ENCODE data around the gene ZNF367. TPM values are rescaled to one million over a fixed set of nuclear protein-coding genes. Genes with fewer than 3 reads are reported as not detected.

The ZNF367 gene
- 1 to 10 TPM; 2.0 to 3.4 (median 2.6) TPM for total RNA-seq

DNA sequence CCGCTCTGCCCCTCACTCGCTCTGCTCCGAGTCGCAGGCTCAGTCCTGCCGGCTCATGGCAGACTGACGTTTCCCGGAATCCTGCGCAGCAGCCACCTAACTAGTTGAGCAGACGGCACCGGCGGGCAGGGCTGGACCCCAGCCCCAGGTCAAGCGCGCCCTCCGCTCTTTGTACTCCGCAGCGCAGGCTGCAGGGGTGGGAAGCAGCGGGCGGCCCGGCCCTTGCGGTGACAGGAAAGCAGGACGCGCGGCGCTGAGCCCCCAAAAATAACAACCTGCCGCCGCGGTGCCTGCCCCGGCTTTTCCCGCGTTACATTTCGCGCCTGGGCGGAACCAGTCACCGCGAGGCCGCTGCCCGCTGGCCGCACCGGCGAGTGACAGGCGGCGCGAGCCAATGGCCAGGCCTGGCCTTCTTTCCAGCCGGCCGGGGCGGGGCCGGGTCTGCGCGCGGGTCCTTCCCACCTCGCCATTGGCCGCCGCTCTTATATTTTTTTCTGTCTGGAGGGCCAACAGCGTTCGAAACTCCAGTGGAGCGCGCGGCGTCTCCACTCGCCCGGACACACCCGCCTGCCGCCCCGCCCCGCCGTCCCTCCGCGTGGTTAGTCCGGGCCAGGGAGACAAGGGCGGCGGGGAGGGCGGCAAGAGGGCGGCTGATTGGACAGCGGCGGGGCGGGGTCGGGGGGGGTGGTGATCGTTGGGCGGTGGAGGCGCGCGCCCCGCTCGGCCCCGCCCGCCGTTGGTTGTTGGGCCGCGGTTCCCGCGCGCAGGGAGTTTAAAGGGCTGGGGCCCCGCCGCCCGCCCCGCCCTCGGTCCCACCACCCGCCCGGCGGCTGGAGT is at the start of gene ZNF367:
Gene ZNF367 (minus strand): TSS at position 288 of the 837 bp plus-strand sequence. CDS start 338 bp downstream, outside the sequence.
- DNase-seq (ENCODE audit: extremely low spot score): peak; percentile 99
- intact Hi-C loops (cut with DNase I): no loop called here

DNA sequence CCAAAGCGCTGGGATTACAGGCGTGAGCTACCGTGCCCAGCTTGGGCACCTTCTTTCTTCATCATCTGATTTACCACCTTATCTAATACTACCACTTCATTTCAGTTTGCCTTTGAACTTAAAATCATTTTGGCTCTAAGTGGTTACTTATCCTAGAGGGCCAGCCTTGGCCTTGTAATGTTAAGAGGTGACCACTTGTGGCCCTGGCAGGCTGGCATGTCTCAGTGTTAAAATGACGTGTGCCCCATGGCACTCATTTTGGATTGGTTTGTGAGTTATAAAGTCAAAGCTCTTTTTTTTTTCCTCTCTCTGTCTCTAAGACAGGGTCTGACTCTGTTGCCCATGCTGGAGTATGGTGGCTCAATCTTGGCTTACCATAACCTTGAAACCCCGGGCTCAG is 49.6 kb upstream of the ZNF367 start:
- intact Hi-C loops (cut with DNase I): no loop called here
- Histone ChIP-seq H3K27me3 (no peaks in the 10 kb centered on the region), H3K9me3 (no peaks in the 10 kb centered on the region), H3K4me3 (no peak overlapping the region), H3K27ac (replicated peaks in 1 of 4) (no peak overlapping the region), H3K36me3 (peaks cover 45 to 85% (median 70%) of the 10 kb centered on the region in 4 donors), H3K4me1 (no peaks in the 10 kb centered on the region)
- TF ChIP-seq, protein P1, sequence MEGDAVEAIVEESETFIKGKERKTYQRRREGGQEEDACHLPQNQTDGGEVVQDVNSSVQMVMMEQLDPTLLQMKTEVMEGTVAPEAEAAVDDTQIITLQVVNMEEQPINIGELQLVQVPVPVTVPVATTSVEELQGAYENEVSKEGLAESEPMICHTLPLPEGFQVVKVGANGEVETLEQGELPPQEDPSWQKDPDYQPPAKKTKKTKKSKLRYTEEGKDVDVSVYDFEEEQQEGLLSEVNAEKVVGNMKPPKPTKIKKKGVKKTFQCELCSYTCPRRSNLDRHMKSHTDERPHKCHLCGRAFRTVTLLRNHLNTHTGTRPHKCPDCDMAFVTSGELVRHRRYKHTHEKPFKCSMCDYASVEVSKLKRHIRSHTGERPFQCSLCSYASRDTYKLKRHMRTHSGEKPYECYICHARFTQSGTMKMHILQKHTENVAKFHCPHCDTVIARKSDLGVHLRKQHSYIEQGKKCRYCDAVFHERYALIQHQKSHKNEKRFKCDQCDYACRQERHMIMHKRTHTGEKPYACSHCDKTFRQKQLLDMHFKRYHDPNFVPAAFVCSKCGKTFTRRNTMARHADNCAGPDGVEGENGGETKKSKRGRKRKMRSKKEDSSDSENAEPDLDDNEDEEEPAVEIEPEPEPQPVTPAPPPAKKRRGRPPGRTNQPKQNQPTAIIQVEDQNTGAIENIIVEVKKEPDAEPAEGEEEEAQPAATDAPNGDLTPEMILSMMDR (IDR thresholded peaks at IDR 0.05): no peak
- no peak for TF ChIP-seq EP300 (IDR thresholded peaks at IDR 0.05)
- no peak for TF ChIP-seq POLR2AphosphoS5 (IDR thresholded peaks at IDR 0.05)
- TF ChIP-seq POLR2A (IDR thresholded peaks at IDR 0.05; ENCODE audit: low read depth): no peak
- WGBS: 95% methylated on average over 5 of the region's 5 CpGs
- DNase-seq (ENCODE audit: extremely low spot score): no peak

More for the DNA sequence above, at the start of gene ZNF367:
- TF ChIP-seq, protein P1 (IDR thresholded peaks at IDR 0.05): peak in 1 of 3 experiments; percentile 14
- no peak for TF ChIP-seq POLR2A (IDR thresholded peaks at IDR 0.05; ENCODE audit: low read depth)
- no peak for TF ChIP-seq EP300 (IDR thresholded peaks at IDR 0.05)
- peak in 1 of 2 donors; percentile 67 for TF ChIP-seq POLR2AphosphoS5 (IDR thresholded peaks at IDR 0.05)
- Histone ChIP-seq H3K27me3 (no peaks in the 10 kb centered on the region), H3K27ac (replicated peaks in 1 of 4) (peak within 1 kb of the TSS; percentile 97 to 100 (median 100)), H3K4me1 (peaks cover 27 to 38% (median 30%) of the 10 kb centered on the region in 4 donors), H3K4me3 (peak within 1 kb of the TSS; percentile 78 to 96 (median 90)), H3K9me3 (no peaks in the 10 kb centered on the region), H3K36me3 (no peaks in the 10 kb centered on the region)
- WGBS: no CpG with 5 or more reads among the region's 100 CpGs

DNA sequence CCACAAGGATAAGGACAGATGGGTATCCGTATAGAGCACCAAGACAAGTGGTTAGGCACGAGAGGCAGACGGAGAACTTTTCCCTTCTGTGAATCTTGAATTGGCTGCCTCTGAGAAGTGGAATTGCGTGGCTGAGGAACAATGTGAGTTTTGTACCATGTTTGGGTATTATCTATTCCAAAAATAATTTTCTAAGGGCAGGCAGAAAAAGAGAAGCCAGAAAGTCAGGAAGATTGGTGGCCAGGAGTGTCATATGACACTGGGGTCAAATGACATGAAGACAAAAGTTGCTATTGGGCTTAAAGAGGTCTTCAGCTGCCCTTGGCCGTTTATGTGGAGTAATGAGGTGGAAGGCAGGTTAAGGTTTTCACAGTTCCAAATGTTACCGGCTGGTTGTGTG is 46.3 kb upstream of the ZNF367 start:
- no peak for DNase-seq (ENCODE audit: extremely low spot score)
- H3K4me1 ChIP-seq: no peaks in the 10 kb centered on the region
- whole genome bisulfite sequencing: 74% methylated on average over 6 of the region's 6 CpGs
- H3K36me3 ChIP-seq: peaks cover 15 to 67% (median 48%) of the 10 kb centered on the region in 4 donors
- TF ChIP-seq, protein P1 (IDR thresholded peaks at IDR 0.05): no peak
- TF ChIP-seq POLR2A (IDR thresholded peaks at IDR 0.05; ENCODE audit: low read depth) (no peak), EP300 (IDR thresholded peaks at IDR 0.05) (no peak), POLR2AphosphoS5 (IDR thresholded peaks at IDR 0.05) (no peak)
- no peak overlapping the region for H3K4me3 ChIP-seq
- no peaks in the 10 kb centered on the region for H3K27me3 ChIP-seq
- H3K27ac ChIP-seq (replicated peaks in 1 of 4): no peak overlapping the region
- H3K9me3 ChIP-seq: no peaks in the 10 kb centered on the region
- intact Hi-C loops (cut with DNase I): loop anchor here (5.0 kb wide), 1 partner anchor 88 kb away; no protein-coding TSS in a partner anchor

DNA sequence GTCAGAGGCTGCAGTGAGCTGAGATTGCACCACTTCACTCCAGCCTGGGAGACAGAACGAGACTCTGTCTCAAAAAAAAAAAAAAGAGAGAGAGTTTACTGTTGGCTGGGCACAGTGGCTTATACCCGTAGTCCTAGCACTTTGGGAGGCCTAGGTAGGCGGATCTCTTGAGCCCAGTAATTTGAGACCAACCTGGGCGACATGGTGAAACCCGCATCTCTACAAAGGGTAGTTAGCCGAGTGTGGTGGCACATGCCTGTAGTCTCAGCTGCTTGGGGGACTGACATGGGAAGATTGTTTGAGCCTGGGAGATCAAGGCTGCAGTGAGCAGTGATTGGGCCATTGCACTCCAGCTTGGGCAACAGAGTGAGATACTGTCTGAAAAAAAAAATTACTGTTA is 44.4 kb upstream of the ZNF367 start:
- Histone ChIP-seq H3K36me3 (peaks cover 12 to 58% (median 41%) of the 10 kb centered on the region in 4 donors), H3K9me3 (no peaks in the 10 kb centered on the region), H3K4me1 (peaks cover 0 to 2% (median under 1%) of the 10 kb centered on the region in 4 donors), H3K4me3 (no peak overlapping the region), H3K27ac (replicated peaks in 1 of 4) (no peak overlapping the region), H3K27me3 (no peaks in the 10 kb centered on the region)
- WGBS: 100% methylated on average over 6 of the region's 6 CpGs
- intact Hi-C loops (cut with DNase I): loop anchor here (5.0 kb wide), 1 partner anchor 90 kb away; no protein-coding TSS in a partner anchor
- TF ChIP-seq EP300 (IDR thresholded peaks at IDR 0.05) (no peak), POLR2AphosphoS5 (IDR thresholded peaks at IDR 0.05) (no peak), POLR2A (IDR thresholded peaks at IDR 0.05; ENCODE audit: low read depth) (no peak)
- TF ChIP-seq, protein P1 (IDR thresholded peaks at IDR 0.05): no peak
- no peak for DNase-seq (ENCODE audit: extremely low spot score)
